ENCODE measurements around the gene GASK1A.

GASK1A gene

DNA sequence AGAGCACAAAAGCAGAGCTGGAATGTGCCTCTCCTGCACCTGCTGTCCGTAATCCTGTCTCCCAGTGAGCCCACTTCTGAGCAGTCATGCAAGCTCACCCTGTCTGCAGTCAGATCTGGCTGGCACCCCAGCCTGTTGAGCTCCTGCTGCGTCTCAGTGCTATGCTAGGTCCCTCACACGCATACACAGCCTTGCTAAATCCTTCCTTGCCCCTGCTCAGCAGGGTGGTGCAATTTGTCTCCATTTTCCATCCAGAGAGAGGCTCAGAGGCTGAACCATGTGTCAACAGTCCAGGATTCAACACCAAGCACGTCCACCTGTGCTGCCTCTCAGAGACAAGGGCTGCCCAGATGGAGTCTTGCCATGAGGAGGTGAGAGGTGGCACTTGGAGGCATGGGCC, 115.7 kb downstream of the GASK1A start:
- Histone ChIP-seq H3K36me3 (ENCODE audit: control insufficient read depth, insufficient read depth, low read length) (no peaks in the 10 kb centered on the region), H3K27ac (ENCODE audit: low read depth, low read length) (no peak overlapping the region), H3K4me3 (ENCODE audit: low read length) (no peak overlapping the region), H3K27me3 (ENCODE audit: control insufficient read depth, insufficient read depth, low read length) (no peaks in the 10 kb centered on the region), H3K4me1 (ENCODE audit: control insufficient read depth, insufficient read depth, low read length) (peaks cover 22% of the 10 kb centered on the region), H3K9ac (ENCODE audit: low read length) (no peak overlapping the region)

- no peak overlapping the region for H3K4me3 ChIP-seq (ENCODE audit: low read length)
- H3K27ac ChIP-seq (ENCODE audit: low read depth, low read length), result no peak overlapping the region
- H3K27me3 ChIP-seq (ENCODE audit: control insufficient read depth, insufficient read depth, low read length), result no peaks in the 10 kb centered on the region
- no peak overlapping the region for H3K9ac ChIP-seq (ENCODE audit: low read length)
- H3K4me1 ChIP-seq (ENCODE audit: control insufficient read depth, insufficient read depth, low read length), result peaks cover 22% of the 10 kb centered on the region
- H3K36me3 ChIP-seq (ENCODE audit: control insufficient read depth, insufficient read depth, low read length), result no peaks in the 10 kb centered on the region
Measured at GRCh38 chr3:43095370-43095769, 116.3 kb downstream of the GASK1A start.

- no peaks in the 10 kb centered on the region for H3K27me3 ChIP-seq (ENCODE audit: control insufficient read depth, insufficient read depth, low read length)
- no peak overlapping the region for H3K4me3 ChIP-seq (ENCODE audit: low read length)
- peaks cover 15% of the 10 kb centered on the region for H3K4me1 ChIP-seq (ENCODE audit: control insufficient read depth, insufficient read depth, low read length)
- H3K9ac ChIP-seq (ENCODE audit: low read length), result no peak overlapping the region
- no peaks in the 10 kb centered on the region for H3K36me3 ChIP-seq (ENCODE audit: control insufficient read depth, insufficient read depth, low read length)
- no peak overlapping the region for H3K27ac ChIP-seq (ENCODE audit: low read depth, low read length)
Measured at GRCh38 chr3:43096761-43097160, 117.7 kb downstream of the GASK1A start.

- Histone ChIP-seq H3K27me3 (ENCODE audit: control insufficient read depth, insufficient read depth, low read length) (no peaks in the 10 kb centered on the region), H3K4me1 (ENCODE audit: control insufficient read depth, insufficient read depth, low read length) (peaks cover 15% of the 10 kb centered on the region), H3K9ac (ENCODE audit: low read length) (no peak overlapping the region), H3K4me3 (ENCODE audit: low read length) (no peak overlapping the region), H3K27ac (ENCODE audit: low read depth, low read length) (no peak overlapping the region), H3K36me3 (ENCODE audit: control insufficient read depth, insufficient read depth, low read length) (no peaks in the 10 kb centered on the region)
Measured at GRCh38 chr3:43097400-43098080, 118.4 kb downstream of the GASK1A start.

DNA sequence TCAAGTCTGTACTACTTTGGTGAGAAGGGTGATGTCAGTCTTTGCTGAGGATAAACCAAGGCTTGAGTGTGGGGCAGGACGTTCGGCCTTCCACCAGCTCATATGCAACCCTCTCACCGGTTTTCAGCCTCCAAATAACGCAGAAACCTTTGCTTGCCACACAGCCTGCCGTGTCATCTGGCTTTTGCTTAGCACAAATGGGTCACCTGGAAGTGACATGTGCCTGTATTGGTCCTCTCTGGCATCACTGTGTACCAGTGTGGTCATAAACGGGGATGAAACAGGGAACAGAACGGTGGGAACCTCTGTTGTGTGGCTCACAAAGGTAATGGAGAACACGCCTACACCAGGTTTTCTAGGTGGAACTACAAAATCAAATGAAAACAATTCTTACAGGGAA, 119.7 kb downstream of the GASK1A start:
- Histone ChIP-seq H3K9ac (ENCODE audit: low read length) (no peak overlapping the region), H3K4me1 (ENCODE audit: control insufficient read depth, insufficient read depth, low read length) (peaks cover 11% of the 10 kb centered on the region), H3K4me3 (ENCODE audit: low read length) (no peak overlapping the region), H3K27me3 (ENCODE audit: control insufficient read depth, insufficient read depth, low read length) (no peaks in the 10 kb centered on the region), H3K27ac (ENCODE audit: low read depth, low read length) (no peak overlapping the region), H3K36me3 (ENCODE audit: control insufficient read depth, insufficient read depth, low read length) (no peaks in the 10 kb centered on the region)

DNA sequence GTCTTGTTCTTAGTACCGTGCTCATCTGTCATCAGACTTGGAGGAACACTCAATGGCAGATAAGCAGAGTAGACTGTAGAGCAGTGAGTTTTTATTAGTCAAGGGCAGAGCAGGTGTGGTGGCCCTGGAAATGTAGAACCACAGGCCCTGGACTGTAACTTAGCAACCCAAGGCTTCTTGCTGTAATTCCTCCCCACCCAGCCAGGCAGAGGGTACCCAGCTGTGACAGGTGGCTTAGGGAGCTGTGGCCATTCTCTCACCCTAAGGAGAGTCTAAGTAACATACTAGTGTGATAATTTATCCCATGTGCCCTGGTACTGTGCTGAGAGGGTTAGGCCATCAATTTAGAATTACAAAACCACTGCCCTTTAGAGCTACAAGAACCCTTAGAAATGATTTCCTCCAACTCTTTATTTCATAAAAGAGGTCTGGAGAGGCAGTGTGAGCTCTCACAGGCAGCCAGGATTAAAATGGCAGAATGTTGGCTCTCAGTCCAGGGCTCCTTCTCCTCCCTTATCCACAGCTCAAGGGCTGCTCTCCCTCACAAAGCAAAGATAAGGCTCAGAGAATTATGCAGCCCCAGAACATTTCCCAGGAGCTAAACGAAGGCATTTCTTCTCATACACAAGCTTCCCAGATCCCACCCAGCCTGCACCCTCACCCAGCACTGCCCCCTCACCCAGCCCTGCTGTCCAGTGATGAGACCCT, 123.8 kb downstream of the GASK1A start:
- Histone ChIP-seq H3K4me1 (ENCODE audit: control insufficient read depth, insufficient read depth, low read length) (peaks cover 5% of the 10 kb centered on the region), H3K27me3 (ENCODE audit: control insufficient read depth, insufficient read depth, low read length) (no peaks in the 10 kb centered on the region), H3K9ac (ENCODE audit: low read length) (no peak overlapping the region), H3K4me3 (ENCODE audit: low read length) (no peak overlapping the region), H3K27ac (ENCODE audit: low read depth, low read length) (no peak overlapping the region), H3K36me3 (ENCODE audit: control insufficient read depth, insufficient read depth, low read length) (no peaks in the 10 kb centered on the region)

DNA sequence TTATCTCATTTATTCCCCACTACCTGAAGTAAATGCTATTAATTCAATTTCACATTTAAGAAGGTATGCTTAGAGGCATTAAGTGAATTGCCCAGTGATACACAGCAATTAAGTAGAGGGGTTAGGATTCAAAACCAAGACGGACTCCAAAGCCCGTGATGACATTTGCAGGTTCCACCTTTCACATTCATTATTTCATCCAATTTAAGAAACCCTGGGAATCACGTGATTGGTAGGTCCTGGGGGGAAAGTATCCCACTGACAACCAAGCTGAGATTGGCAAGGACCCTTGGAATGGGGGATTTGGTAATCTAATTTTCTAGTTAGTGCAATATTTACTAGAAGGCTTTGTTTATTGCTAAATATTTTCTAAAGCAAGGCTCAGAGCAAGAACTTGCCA, 124.9 kb downstream of the GASK1A start:
- H3K36me3 ChIP-seq (ENCODE audit: control insufficient read depth, insufficient read depth, low read length), result no peaks in the 10 kb centered on the region
- H3K4me1 ChIP-seq (ENCODE audit: control insufficient read depth, insufficient read depth, low read length), result peaks cover 5% of the 10 kb centered on the region
- H3K9ac ChIP-seq (ENCODE audit: low read length), result no peak overlapping the region
- no peaks in the 10 kb centered on the region for H3K27me3 ChIP-seq (ENCODE audit: control insufficient read depth, insufficient read depth, low read length)
- no peak overlapping the region for H3K4me3 ChIP-seq (ENCODE audit: low read length)
- no peak overlapping the region for H3K27ac ChIP-seq (ENCODE audit: low read depth, low read length)

GRCh38 chr3:43104660-43105595, 125.8 kb downstream of the GASK1A start:
- peaks cover 5% of the 10 kb centered on the region for H3K4me1 ChIP-seq (ENCODE audit: control insufficient read depth, insufficient read depth, low read length)
- H3K4me3 ChIP-seq (ENCODE audit: low read length), result peak overlapping the region; percentile 58
- H3K36me3 ChIP-seq (ENCODE audit: control insufficient read depth, insufficient read depth, low read length), result no peaks in the 10 kb centered on the region
- no peaks in the 10 kb centered on the region for H3K27me3 ChIP-seq (ENCODE audit: control insufficient read depth, insufficient read depth, low read length)
- H3K9ac ChIP-seq (ENCODE audit: low read length), result peak overlapping the region; percentile 4
- H3K27ac ChIP-seq (ENCODE audit: low read depth, low read length), result no peak overlapping the region

GRCh38 chr3:43105596-43106292, 126.6 kb downstream of the GASK1A start, which contains the start of gene POMGNT2:
Gene POMGNT2 (minus strand): TSS chr3:43106079. CDS start chr3:43081431, 24,648 bp downstream.
- Histone ChIP-seq H3K9ac (ENCODE audit: low read length) (peak within 1 kb of the TSS; percentile 4), H3K27me3 (ENCODE audit: control insufficient read depth, insufficient read depth, low read length) (no peaks in the 10 kb centered on the region), H3K27ac (ENCODE audit: low read depth, low read length) (no peak within 1 kb of the TSS), H3K4me1 (ENCODE audit: control insufficient read depth, insufficient read depth, low read length) (peaks cover 5% of the 10 kb centered on the region), H3K4me3 (ENCODE audit: low read length) (peak within 1 kb of the TSS; percentile 70), H3K36me3 (ENCODE audit: control insufficient read depth, insufficient read depth, low read length) (no peaks in the 10 kb centered on the region)

GRCh38 chr3:43106293-43106628, 127.2 kb downstream of the GASK1A start:
- Histone ChIP-seq H3K9ac (ENCODE audit: low read length) (no peak overlapping the region), H3K36me3 (ENCODE audit: control insufficient read depth, insufficient read depth, low read length) (no peaks in the 10 kb centered on the region), H3K4me3 (ENCODE audit: low read length) (peak overlapping the region; percentile 64), H3K27me3 (ENCODE audit: control insufficient read depth, insufficient read depth, low read length) (no peaks in the 10 kb centered on the region), H3K4me1 (ENCODE audit: control insufficient read depth, insufficient read depth, low read length) (peaks cover 5% of the 10 kb centered on the region), H3K27ac (ENCODE audit: low read depth, low read length) (no peak overlapping the region)

All from rectal smooth muscle tissue (tissue), 1 donor.